Stimulated activated naive CD8-positive, alpha-beta T cell treated with anti-CD3 and anti-CD28 coated beads, Interleukin-15, Interleukin-2, amounts not matched to agents 100 U/mL and 50 U/mL, for 24 hours (primary cell): ENCODE measurements around the gene TTLL11.

Experiments
- ATAC-seq: fragments of 150-1000 bp; cut with Tn5 transposase; one replicate; pipeline ENCODE4 v1.10.0; 2021
- DNase-seq: peaks from one replicate; pipeline ENCODE4 v3.0.0; 2021

The TTLL11 gene

GRCh38 chr9:121974421-121974820 is 118.7 kb downstream of the TTLL11 start:
- ATAC-seq, result no peak
- no peak for DNase-seq

- ATAC-seq, result no peak
- DNase-seq, result no peak
Observed at GRCh38 chr9:121972501-121972981, 120.6 kb downstream of the TTLL11 start.

- DNase-seq (no peak), ATAC-seq (no peak)
Observed at GRCh38 chr9:121968056-121968455, 125.1 kb downstream of the TTLL11 start.

- no peak for ATAC-seq
- DNase-seq, result no peak
Observed at GRCh38 chr9:121966706-121967105, 126.4 kb downstream of the TTLL11 start.

- ATAC-seq, result no peak
Observed at GRCh38 chr9:121963528-121963995, 129.5 kb downstream of the TTLL11 start.

GRCh38 chr9:121962421-121962820 is 130.7 kb downstream of the TTLL11 start:
- ATAC-seq (no peak), DNase-seq (no peak)

More at GRCh38 chr9:121963528-121963995, 129.5 kb downstream of the TTLL11 start:
- DNase-seq, result no peak

- no peak for DNase-seq
- no peak for ATAC-seq
Observed at GRCh38 chr9:121960665-121961064, 132.4 kb downstream of the TTLL11 start.

GRCh38 chr9:121958530-121958929 is 134.6 kb downstream of the TTLL11 start:
- DNase-seq (no peak), ATAC-seq (peak; percentile 66)

- no peak for ATAC-seq
- no peak for DNase-seq
Observed at GRCh38 chr9:121956808-121957207, 136.3 kb downstream of the TTLL11 start.

- no peak for ATAC-seq
- no peak for DNase-seq
Observed at GRCh38 chr9:121955649-121956048, 137.5 kb downstream of the TTLL11 start.

- DNase-seq (no peak), ATAC-seq (no peak)
Observed at GRCh38 chr9:121954477-121955140, 138.5 kb downstream of the TTLL11 start.

- DNase-seq, result no peak
- no peak for ATAC-seq
Observed at GRCh38 chr9:121952611-121953010, 140.5 kb downstream of the TTLL11 start.

GRCh38 chr9:121950866-121951265 is 142.2 kb downstream of the TTLL11 start:
- DNase-seq, result no peak
- ATAC-seq, result no peak

- ATAC-seq, result no peak
- DNase-seq, result no peak
Observed at GRCh38 chr9:121950441-121950840, 142.7 kb downstream of the TTLL11 start.

GRCh38 chr9:121949766-121950165 is 143.3 kb downstream of the TTLL11 start:
- DNase-seq (no peak), ATAC-seq (no peak)

GRCh38 chr9:121949364-121949763 is 143.7 kb downstream of the TTLL11 start:
- ATAC-seq, result no peak
- DNase-seq, result no peak

- no peak for DNase-seq
- no peak for ATAC-seq
Observed at GRCh38 chr9:121947775-121948174, 145.3 kb downstream of the TTLL11 start.

GRCh38 chr9:121946465-121946864 is 146.6 kb downstream of the TTLL11 start:
- DNase-seq (no peak), ATAC-seq (no peak)

- DNase-seq (no peak), ATAC-seq (no peak)
Observed at GRCh38 chr9:121945849-121946248, 147.3 kb downstream of the TTLL11 start.

GRCh38 chr9:121945281-121945680 is 147.8 kb downstream of the TTLL11 start:
- ATAC-seq, result no peak
- DNase-seq, result no peak

- no peak for ATAC-seq
- no peak for DNase-seq
Observed at GRCh38 chr9:121944711-121945191, 148.4 kb downstream of the TTLL11 start.

- DNase-seq, result no peak
- ATAC-seq, result no peak
Observed at GRCh38 chr9:121943463-121943862, 149.6 kb downstream of the TTLL11 start.

GRCh38 chr9:121942866-121943382 is 150.2 kb downstream of the TTLL11 start:
- DNase-seq, result no peak
- no peak for ATAC-seq

GRCh38 chr9:121942313-121942712 is 150.8 kb downstream of the TTLL11 start:
- ATAC-seq (no peak), DNase-seq (no peak)
